SJSA1 (cell line): Measurements from ENCODE around the gene ACTR3. TPM values are rescaled to one million over a fixed set of nuclear protein-coding genes. Genes with fewer than 3 reads are reported as not detected.

Experiments
- DNase-seq, 2 experiments: peaks; one replicate each; pipeline ENCODE4 v3.0.0-alpha.2; 2015 to 2020; ENCODE audit warnings: low spot score in 2 of 2, low read depth in 1 of 2
- H3K27ac ChIP-seq: fragments of 250-450 bp; sonication (Bioruptor Pico); 2 replicates; pipeline ENCODE4 v1.5.1; 2020; ENCODE audit warnings: mild to moderate bottlenecking, moderate library complexity
- H3K27me3 ChIP-seq: fragments of 250-450 bp; sonication (Bioruptor Pico); replicated peaks from 2 replicates; pipeline ENCODE4 v1.5.1; 2020; ENCODE audit warnings: mild to moderate bottlenecking, moderate library complexity
- H3K36me3 ChIP-seq: fragments of 250-450 bp; sonication (Bioruptor Pico); 2 replicates; pipeline ENCODE4 v1.5.1; 2020; ENCODE audit warnings: mild to moderate bottlenecking
- H3K4me1 ChIP-seq: fragments of 250-450 bp; sonication (Bioruptor Pico); replicated peaks from 2 replicates; pipeline ENCODE4 v1.6.1; 2021; ENCODE audit warnings: mild to moderate bottlenecking
- H3K4me3 ChIP-seq: fragments of 250-450 bp; sonication (Bioruptor Pico); 2 replicates; pipeline ENCODE4 v1.5.1; 2020; ENCODE audit warnings: mild to moderate bottlenecking
- H3K9me3 ChIP-seq: fragments of 250-450 bp; sonication (Bioruptor Pico); replicated peaks from 2 replicates; pipeline ENCODE4 v1.5.1; 2020; ENCODE audit warnings: mild to moderate bottlenecking
- total RNA-seq: library from RNA; depleted of rRNA; stranded (reverse); fragments of >200 nt; shearing (Covaris generic); gene quantifications from 2 replicates; pipeline ENCODE4 v1.2.3, GENCODE V29; 2014

The ACTR3 gene
- total RNA-seq, 1 experiment from 2014 or later, result 739 TPM

DNA sequence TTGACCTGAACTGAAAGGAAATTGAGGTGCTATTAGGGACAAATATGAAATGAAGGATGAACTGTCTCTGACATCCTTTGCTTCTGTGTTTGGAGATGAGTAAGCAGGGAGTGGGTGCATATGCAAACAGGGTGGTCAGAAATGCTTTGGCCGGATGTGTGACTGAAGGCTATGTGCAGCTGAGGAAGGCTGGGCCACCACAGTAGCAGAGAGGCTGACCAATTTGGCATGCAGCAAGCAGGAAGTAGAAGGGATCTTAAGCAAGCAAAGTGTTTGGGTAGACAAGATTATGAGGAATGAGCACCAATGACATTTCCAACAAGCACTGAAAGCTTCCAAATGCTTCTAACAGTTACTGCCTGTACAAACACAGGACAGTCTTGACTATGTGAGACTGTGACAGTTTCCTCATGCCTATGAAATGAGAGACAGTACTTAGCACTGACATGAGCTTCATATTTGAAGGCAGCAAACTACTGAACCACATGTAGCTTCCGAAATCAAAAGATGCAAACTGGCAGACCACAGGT lies 3.3 kb upstream of the ACTR3 start:
- Histone ChIP-seq H3K36me3 (peaks cover 11% of the 10 kb centered on the region), H3K4me3 (no peak overlapping the region), H3K27ac (peak overlapping the region; percentile 73), H3K4me1 (peaks cover 46% of the 10 kb centered on the region), H3K27me3 (no peaks in the 10 kb centered on the region), H3K9me3 (no peaks in the 10 kb centered on the region)
- DNase-seq, result peak; percentile 86 to 92

DNA sequence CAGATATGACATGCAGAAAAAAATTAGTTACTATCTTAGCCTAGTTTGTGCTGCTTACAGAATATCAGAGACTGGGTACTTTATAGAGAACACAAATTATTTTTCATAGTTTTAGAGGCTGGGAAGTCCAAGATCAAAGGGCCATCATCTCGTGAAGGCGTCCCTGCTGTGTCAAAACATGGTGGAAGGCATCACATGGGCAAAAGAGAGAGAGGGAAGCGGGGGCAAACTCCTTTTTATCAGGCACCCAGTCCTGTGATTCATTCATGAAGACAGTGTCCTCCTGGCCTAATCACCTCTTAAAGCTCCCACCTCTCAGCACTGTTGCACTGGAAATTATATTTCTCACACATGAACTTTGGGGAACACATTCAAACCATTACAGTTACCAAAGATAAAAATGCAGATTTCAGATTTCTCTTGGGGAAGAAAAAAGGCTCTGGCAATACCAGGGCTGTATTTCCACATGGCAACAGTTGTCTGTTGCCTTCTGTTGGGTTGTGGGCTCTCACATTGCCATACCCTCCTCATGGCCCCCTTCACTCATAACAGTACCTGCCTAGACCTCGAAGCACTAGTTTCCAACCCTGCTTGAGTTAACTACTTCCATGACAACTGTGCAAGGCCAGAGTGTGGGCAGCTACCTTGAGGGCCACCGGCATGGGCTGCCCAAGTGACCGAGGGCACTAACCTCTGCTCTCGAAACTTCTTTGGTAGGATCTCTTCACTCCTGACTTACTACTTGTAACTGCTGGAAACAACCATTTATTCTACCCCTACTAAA lies 2.7 kb upstream of the ACTR3 start:
- Histone ChIP-seq H3K36me3 (peaks cover 16% of the 10 kb centered on the region), H3K27me3 (no peaks in the 10 kb centered on the region), H3K27ac (peak overlapping the region; percentile 73), H3K9me3 (no peaks in the 10 kb centered on the region), H3K4me1 (peaks cover 51% of the 10 kb centered on the region), H3K4me3 (no peak overlapping the region)
- no peak for DNase-seq

DNA sequence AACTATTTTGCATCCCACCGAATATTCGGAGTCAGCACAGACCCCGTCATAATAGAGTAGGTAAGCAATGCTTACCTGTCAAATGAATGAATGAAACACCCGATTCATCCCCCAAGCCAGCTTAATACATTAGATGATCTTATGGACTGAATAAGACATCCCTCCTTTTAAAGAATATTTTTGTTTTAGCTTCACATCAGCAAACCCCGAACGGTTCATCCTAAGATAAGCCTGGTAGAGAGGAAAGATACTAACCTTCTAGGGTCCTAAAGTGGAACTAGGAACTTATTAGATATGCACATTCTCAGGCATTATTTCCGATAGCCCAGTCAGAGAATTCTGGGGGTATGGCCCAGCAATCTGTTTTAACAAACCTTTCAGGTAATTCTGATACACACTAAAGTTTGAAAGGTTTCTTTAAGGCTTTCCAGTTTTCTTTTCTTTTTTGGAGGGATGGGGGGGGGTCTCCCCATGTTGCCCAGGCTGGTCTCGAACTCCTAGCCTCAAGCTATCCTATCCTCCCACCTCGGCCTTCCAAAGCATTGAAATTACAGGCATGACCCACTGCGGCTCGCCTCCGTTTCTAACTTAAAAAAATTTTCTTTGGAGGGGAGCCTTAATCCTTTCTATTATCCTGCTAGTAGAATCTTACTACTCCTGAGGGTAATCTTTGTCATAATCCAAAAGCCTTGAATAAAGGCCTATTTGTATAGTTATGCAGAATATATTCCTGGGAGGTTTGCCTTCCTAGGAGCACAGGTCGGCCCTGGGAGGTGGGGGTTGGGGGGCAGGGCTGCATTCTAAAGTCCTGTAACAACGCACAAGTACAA lies 1.0 kb upstream of the ACTR3 start:
- H3K27me3 ChIP-seq, result no peaks in the 10 kb centered on the region
- DNase-seq, result no peak
- peaks cover 31% of the 10 kb centered on the region for H3K36me3 ChIP-seq
- peak overlapping the region; percentile 78 for H3K27ac ChIP-seq
- peak overlapping the region; percentile 76 for H3K4me3 ChIP-seq
- H3K4me1 ChIP-seq, result peaks cover 67% of the 10 kb centered on the region
- no peaks in the 10 kb centered on the region for H3K9me3 ChIP-seq

DNA sequence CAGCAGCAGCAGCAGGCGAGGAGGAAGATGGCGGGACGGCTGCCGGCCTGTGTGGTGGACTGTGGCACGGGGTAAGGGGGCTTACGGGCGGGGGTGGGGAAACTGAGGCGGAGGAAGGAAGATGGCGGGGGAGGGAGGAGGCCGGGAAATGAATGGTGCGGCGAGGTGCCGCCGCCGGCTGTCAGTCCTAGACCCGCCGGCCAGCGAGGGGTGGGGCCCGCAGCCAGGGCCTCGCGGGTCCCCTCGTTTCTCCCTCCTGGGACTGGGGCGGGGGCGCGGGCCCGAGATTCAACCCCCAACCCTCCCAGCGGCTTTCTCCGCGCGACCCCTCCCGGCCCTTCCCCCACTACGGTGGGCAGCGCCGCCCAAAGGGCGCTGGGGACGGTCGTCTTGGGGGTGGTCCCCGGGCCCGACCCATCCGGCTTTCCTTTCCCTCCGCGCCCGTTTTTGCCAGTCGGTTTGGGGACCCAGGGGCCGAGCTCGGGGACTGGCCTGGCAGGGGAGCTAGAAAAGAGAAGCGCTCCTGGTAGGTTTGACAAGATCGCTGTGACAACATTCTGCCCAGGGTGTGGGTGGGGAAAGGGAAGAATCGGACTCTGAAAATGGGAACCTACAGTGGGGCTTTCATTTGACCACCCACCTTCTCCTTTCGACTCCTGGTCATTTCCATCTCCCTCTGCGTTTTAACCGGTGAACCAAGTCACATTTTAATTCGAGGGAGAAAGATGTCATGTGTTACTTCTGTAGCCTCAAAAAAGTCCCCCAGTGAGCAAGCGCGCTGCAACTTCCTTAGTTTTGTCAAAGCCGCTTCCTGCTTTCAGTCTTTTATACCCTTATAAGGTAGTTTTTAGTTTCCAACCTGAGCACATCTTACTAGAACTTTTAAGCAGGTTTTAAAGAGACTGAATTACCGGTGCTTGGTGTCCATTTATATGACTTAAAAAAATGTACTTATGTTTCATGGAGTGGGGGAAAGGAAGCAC lies 655 bp downstream of the ACTR3 start:
- Histone ChIP-seq H3K4me3 (peak overlapping the region; percentile 76), H3K27ac (peak overlapping the region; percentile 81), H3K36me3 (peaks cover 43% of the 10 kb centered on the region), H3K4me1 (peaks cover 70% of the 10 kb centered on the region), H3K9me3 (no peaks in the 10 kb centered on the region), H3K27me3 (no peaks in the 10 kb centered on the region)
- DNase-seq, result peak; percentile 57 to 68

DNA sequence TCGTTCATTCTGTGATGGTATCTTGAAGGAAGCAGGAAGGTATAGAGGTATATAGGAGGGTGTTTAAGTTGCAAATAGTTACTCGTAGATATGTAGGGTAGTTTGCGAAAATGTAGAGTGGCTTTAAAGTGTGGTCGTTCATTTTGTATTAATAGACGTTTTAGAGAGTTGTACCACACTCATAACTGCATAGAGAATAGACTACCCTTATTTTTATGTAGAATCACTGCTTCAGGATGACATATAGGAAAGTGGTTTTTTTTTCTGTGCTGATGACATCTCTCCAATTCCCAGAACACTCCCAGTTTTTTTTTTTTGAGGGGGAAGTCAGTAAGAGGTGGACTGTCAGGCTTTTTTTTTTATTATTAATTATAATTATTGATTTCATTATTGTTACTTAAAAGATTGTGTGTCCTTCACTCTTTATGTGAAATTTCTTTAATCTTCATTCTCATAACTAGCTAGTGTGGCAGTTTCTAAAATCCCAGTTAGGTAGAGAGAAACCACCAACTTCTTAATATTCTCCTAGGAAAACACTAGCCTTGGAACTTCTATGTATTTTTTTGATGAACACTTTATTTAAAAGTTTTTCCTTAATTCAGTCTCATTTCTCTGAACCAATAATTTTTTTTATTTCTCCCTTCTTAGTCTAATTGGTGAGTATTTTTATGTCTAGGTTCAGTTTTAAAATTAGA lies 1.5 kb downstream of the ACTR3 start:
- Histone ChIP-seq H3K4me1 (peaks cover 63% of the 10 kb centered on the region), H3K9me3 (no peaks in the 10 kb centered on the region), H3K27me3 (no peaks in the 10 kb centered on the region), H3K27ac (peak overlapping the region; percentile 81), H3K4me3 (peak overlapping the region; percentile 76), H3K36me3 (peaks cover 51% of the 10 kb centered on the region)
- no peak for DNase-seq

DNA sequence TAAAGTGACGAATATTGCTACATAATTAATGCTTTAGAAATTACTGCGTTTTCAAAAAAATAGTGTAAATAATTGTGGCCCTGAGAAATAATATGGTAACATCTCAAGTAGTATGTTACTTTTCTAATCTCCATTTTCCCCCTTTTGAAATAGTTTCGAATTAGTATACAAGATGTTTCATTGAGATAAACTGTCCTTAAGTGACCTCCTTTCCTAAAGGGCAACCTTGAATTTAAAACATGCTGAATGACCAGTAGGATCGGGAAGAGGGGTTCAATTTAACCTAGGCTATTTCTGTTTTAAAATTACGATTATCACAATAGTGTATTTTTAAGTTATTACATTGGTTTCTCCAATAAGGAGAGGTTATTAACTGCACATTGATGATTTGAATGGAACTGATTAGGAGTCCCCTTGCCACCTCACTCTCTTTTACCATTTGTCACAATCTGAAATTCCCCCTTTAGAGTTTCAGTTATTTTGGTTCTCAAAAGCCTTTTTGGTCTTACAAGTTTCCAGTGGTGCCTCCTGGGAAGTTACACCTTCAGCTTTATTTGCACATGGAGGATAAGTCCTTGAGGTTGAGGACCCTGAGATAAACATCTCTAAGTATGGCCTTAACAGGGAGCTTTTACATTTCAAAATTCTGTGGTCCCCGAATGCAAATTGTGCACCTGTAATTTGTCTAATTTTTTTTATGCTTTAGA lies 2.3 kb downstream of the ACTR3 start:
- DNase-seq, result no peak
- no peaks in the 10 kb centered on the region for H3K9me3 ChIP-seq
- H3K4me3 ChIP-seq, result peak overlapping the region; percentile 76
- H3K27ac ChIP-seq, result peak overlapping the region; percentile 81; the same call in 1 of the 2 replicates
- H3K36me3 ChIP-seq, result peaks cover 56% of the 10 kb centered on the region
- no peaks in the 10 kb centered on the region for H3K27me3 ChIP-seq
- peaks cover 59% of the 10 kb centered on the region for H3K4me1 ChIP-seq

DNA sequence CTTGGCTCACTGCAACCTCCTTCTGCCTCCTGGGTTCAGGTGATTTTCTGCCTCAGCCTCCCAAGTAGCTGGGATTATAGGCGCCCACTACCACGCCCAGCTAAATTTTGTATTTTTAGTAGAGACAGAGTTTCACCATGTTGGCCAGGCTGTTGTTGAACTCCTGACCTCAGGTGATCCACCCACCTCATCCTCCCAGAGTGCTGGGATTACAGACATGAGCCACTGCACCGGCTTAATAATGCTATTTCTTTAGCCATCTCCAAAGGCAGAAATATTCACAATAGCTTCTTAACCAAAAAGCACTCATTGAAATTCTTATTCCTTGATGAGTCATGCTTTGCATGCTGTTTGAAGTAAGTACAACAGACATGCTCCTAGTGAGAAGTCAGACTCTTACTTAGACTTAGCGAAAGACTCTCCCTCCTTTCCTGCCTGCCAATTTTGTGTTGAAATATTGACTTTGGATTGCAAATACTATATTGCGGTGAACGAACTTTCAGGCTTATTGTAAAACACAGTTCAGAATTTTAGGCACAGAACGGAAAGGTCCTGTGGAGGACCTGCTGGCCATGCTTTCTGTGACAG lies 4.4 kb downstream of the ACTR3 start:
- no peaks in the 10 kb centered on the region for H3K27me3 ChIP-seq
- no peaks in the 10 kb centered on the region for H3K9me3 ChIP-seq
- DNase-seq, result peak in 1 of 2 experiments; percentile 63
- peaks cover 45% of the 10 kb centered on the region for H3K4me1 ChIP-seq
- peak overlapping the region; percentile 29 for H3K27ac ChIP-seq
- H3K4me3 ChIP-seq, result no peak overlapping the region
- H3K36me3 ChIP-seq, result peaks cover 62% of the 10 kb centered on the region

DNA sequence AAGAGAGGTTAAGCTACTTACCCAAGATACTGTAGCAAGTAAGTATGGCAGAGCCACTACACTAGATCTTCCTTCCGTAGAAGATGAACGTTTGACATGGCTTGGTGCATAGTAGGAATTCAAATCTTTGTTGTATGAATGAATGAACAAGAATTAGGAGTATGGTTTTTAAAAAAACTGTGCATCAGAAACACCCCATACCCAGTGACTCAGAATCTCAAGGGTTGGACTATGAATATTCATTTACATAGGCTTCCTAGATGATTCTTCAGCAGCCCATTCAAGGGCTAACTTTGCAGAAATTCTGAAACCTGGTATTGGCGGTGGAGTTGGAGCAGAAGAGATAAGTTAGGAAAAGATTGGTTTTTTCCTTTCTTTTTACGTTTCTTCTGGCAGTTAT lies 5.4 kb downstream of the ACTR3 start:
- peaks cover 45% of the 10 kb centered on the region for H3K4me1 ChIP-seq
- H3K27ac ChIP-seq, result no peak overlapping the region
- H3K9me3 ChIP-seq, result no peaks in the 10 kb centered on the region
- peaks cover 71% of the 10 kb centered on the region for H3K36me3 ChIP-seq
- no peaks in the 10 kb centered on the region for H3K27me3 ChIP-seq
- no peak for DNase-seq
- H3K4me3 ChIP-seq, result no peak overlapping the region

DNA sequence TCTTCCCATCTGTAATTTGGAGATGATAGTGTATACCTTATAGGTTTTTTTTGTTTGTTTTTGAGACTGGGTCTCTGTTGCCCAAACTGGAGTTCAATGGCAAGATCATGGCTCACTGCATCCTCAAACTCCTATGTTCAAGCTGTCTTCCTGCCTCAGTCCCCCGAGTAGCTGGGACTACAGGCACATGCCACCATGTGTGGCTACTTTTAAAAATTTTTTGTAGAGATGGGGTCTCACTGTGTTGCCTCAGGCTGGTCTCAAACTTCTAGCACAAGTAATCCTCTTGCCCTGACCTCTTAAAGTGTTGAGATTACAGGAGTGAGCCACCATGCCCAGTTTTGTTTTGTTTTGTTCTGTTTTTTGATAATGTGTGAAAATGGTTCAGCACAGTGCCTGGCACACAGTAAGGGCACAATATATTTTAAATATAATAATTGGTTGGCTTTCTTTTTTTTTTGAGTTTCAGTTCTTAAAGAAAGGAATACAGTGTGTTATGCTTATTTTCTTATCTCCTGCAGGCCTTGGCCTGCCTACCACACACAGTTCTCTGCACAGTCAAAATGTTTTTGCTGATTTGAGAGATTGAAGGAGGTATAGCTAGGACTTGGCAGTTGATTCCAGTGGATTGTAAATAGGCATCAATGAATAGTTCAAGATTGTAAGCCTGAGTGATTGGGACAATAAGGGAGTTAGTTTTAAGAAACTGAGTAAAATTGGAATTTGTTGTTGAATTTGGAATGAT lies 6.1 kb downstream of the ACTR3 start:
- H3K4me3 ChIP-seq, result no peak overlapping the region
- no peaks in the 10 kb centered on the region for H3K9me3 ChIP-seq
- H3K4me1 ChIP-seq, result peaks cover 45% of the 10 kb centered on the region
- no peak for DNase-seq
- no peaks in the 10 kb centered on the region for H3K27me3 ChIP-seq
- H3K36me3 ChIP-seq, result peaks cover 71% of the 10 kb centered on the region
- H3K27ac ChIP-seq, result no peak overlapping the region

DNA sequence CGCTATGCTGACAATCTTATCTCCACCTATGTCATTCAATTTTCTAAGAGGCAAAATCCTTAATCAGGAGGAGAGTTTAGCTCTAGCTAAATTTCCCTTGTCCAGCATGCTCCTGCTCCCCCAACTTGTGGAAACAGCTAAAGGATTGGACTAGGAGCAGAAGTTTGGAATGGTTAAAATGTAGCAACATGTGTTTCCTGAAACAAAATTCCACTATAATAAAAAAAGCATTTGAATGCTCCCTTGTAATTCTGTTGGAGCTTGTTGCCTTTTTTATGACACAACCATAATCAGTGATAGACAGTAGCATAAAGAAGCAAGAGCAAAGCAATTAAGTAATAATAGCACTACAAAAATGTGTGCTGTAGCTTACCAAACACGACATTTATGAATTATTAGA lies 6.9 kb downstream of the ACTR3 start:
- Histone ChIP-seq H3K27me3 (no peaks in the 10 kb centered on the region), H3K4me1 (peaks cover 45% of the 10 kb centered on the region), H3K9me3 (no peaks in the 10 kb centered on the region), H3K27ac (no peak overlapping the region), H3K36me3 (peaks cover 73% of the 10 kb centered on the region), H3K4me3 (no peak overlapping the region)
- DNase-seq, result no peak

DNA sequence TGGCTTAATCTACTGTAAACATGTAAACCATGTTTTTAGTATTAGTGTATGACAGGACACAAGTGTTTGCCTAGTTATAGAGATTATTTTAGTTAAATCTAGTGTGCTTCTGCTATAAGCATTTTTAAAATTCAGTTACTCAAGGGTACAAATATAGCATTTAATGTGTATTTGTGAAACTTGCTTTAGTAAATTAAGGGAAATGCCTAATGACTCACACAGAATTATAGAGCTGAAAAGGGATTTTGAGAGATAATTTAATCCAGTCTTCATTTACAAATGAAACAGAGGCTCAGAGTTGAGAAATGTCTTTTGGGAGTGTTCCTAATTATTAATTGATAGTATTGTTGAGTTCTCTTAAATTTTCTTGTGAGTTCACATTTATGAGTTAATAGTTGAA lies 8.2 kb downstream of the ACTR3 start:
- DNase-seq, result no peak
- Histone ChIP-seq H3K4me3 (no peak overlapping the region), H3K9me3 (no peaks in the 10 kb centered on the region), H3K27me3 (no peaks in the 10 kb centered on the region), H3K36me3 (peaks cover 73% of the 10 kb centered on the region), H3K27ac (no peak overlapping the region), H3K4me1 (peaks cover 32% of the 10 kb centered on the region)
